Mesodermal cell (in vitro differentiated cells): Measurements from ENCODE around the gene MYO1G.
"Not testable (repeated sequence)": the region's sequence is repeated elsewhere in the genome, so short reads cannot be mapped to it uniquely, and the experiment has no call there.

Experiments
- H3K27ac ChIP-seq: 2 replicates; pipeline ENCODE4 v1.7.0; 2013; ENCODE audit warnings: mild to moderate bottlenecking, low read depth, low read length, moderate library complexity; ENCODE audit not compliant: severe bottlenecking
- H3K36me3 ChIP-seq: 2 replicates; pipeline ENCODE4 v1.7.1; 2013; ENCODE audit warnings: mild to moderate bottlenecking, low read length, moderate library complexity; ENCODE audit not compliant: control insufficient read depth, insufficient read depth
- H3K4me1 ChIP-seq: one replicate; pipeline ENCODE4 v1.7.1; 2013; ENCODE audit warnings: mild to moderate bottlenecking, low read length; ENCODE audit not compliant: insufficient read depth, control insufficient read depth, poor library complexity, severe bottlenecking
- H3K4me3 ChIP-seq: 2 replicates; pipeline ENCODE4 v1.7.0; 2013; ENCODE audit warnings: low read length, control low read depth, mild to moderate bottlenecking; ENCODE audit not compliant: insufficient read depth, poor library complexity, severe bottlenecking; ENCODE audit errors: extremely low read depth
- H3K9me3 ChIP-seq: 2 replicates; pipeline ENCODE4 v1.7.1; 2013; ENCODE audit warnings: mild to moderate bottlenecking, low read length, moderate library complexity; ENCODE audit not compliant: control insufficient read depth
- WGBS, 2 experiments: methylation state at CpG; one replicate each; pipeline ENCODE4 v1.1.5; 2013; ENCODE audit warnings: missing lambda C conversion rate in 2 of 2; ENCODE audit not compliant: insufficient coverage in 2 of 2; 5-methylcytosine and 5-hydroxymethylcytosine counted together

The MYO1G gene

DNA sequence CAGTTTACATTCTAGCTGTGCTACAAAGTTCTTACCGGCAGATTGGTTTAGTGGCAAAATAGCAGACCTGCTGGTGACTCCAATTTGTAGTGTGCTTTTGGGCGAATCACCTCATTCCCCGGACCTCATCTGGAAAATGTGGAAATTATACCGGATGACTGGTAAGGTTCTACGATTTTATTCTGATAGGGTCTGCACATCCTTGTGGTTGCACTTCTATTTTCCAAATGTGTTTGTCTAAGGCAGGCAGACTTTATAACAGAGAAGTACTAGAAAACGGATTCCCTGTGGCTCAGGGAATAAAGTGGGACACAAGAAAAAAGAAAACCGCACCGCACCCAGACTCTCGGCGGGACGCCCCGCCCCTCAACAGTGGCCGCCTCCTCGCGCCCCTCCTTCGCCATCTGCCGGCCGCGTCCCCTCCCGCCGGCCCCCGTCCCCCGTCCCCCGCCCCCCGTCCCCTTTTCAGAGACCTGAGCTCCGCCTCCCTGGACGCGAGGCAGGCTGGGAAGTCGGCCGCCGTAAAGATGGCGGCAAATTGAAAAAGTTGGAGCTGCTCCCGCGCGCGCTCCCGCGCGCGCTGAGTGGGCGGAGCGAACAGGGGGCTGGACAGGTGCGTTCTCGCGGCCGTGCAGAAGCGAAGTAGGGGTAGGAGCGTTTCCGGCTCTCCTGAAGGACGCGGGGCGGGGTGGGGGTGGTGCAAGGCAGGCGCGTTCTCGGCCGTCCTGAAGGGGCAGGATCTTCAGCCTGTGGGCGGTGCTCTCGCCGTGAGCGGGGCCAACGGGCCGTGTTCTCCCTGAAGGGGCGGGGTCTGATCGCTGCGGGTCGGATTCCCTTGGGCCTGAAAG is 20.7 kb upstream of the MYO1G start:
- H3K4me1 ChIP-seq: peaks cover 6% of the 10 kb centered on the region
- WGBS, 2 experiments: 0 to 2% methylated on average over 35 to 42 of the region's 66 CpGs
- no peaks in the 10 kb centered on the region for H3K9me3 ChIP-seq
- H3K4me3 ChIP-seq: peak overlapping the region; percentile 57
- peaks cover 10% of the 10 kb centered on the region for H3K36me3 ChIP-seq
- H3K27ac ChIP-seq: peak overlapping the region; percentile 88

DNA sequence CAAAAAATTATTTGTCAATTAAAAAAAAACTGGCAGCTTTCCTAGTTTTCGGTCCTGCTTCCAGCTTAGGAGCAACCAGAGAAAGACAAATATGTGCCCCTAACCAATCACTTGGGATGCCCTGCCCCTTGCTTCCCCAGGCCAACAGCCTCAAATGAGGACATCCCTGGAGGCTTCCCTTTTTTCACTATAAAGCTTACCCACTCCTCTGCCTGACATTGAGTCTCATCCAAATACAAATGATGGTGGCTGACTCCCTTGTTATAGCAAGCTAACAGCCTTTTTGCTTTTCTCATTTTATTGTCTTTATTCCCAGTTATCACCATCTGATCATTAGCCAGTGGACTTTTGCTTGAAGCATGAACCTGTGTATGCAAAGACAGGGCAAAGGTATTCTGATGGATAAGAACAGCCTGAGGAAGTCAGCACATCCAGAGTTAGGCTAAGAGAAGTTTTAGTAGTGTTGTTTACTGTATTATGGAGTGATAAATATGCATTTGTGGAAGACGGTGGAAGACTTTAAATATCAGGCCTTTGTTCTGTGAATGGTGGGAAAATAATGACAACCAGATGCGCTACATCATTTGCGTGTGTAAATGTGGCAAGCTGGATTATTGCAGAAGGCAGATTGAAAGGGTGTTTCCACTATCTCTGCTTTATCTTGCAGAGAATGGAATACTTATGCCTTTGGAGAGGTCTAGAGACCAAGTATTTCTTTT is 19.5 kb upstream of the MYO1G start:
- H3K9me3 ChIP-seq: no peaks in the 10 kb centered on the region
- peak overlapping the region; percentile 57 for H3K4me3 ChIP-seq
- WGBS, 2 experiments: 95 to 98% methylated on average over 4 of the region's 4 CpGs
- H3K27ac ChIP-seq: no peak overlapping the region
- peaks cover 6% of the 10 kb centered on the region for H3K4me1 ChIP-seq
- peaks cover 7% of the 10 kb centered on the region for H3K36me3 ChIP-seq

DNA sequence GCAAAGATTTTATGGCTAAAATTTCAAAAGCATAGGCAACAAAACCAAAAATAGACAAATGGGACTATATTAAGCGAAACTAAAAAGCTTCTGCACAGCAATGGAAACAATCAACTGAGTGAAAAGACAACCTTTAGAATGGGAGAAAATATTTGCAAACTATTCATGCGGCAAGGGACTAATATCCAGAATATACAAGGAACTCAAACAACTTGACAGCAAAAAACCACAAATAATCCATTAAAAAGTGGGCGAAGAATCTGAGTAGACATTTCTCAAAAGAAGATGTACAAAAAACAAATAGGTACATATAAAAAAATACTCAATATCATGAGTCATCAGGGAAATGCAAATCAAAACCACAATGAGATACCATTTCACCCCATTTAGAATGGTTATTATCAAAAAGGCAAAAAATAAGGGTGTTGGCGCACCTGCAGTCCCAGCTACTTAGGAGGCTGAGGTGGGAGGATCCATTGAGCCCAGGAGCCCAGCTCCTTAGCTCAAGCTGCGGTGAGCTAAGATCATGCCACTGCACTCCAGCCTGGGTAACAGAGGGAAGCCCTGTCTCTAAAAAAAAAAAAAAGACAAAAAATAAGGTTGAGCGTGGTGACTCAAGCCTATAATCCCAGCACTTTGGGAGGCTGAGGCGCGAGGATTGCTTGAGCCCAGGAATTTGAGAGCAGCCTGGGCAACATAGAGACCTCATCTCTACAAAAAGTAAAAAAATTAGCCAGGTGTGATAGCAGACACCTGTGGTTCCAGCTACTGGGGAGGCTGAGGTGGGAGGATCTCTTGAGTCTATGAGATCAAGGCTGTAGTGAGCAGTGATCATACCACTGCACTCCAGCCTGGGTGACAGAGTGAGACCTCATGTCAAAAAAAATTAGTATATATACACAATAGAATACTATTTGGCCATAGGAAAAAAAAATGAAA is 17.0 kb upstream of the MYO1G start:
- Histone ChIP-seq H3K4me1 (peaks cover under 1% of the 10 kb centered on the region), H3K36me3 (no peaks in the 10 kb centered on the region), H3K27ac (no peak overlapping the region), H3K4me3 (no peak overlapping the region), H3K9me3 (no peaks in the 10 kb centered on the region)
- WGBS, 2 experiments: 98 to 100% methylated on average over 1 to 5 of the region's 8 CpGs

DNA sequence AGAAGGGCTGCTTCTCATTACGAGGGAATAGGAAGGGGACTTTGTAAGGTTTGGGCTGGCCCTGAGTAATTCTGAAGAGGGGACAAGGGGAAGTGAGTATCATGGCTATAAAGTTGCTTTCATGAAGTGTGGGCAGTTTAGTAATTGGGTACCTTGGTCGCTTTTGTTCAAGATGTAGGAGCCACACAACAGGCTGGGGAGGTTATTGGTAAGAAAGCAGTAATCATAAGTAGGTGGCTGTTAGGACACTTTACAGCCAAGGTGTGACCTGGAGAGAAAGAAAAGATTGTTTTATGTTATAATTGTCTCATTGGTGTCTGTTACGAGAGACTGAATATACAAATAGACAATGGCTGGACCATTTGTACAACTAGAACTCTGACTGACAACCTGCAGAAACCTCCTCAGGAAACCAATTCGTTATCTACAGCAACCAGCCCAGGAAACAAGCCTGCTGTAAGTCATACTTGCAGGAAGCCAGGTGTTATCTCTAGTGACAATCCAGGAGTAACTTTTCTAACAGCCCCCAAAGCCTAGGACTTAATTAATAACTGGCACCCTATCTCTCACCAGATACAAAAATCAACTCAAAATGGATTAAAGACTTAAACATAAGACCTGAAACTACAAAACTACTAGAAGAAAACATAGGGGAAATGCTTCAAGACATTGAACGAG is 16.2 kb upstream of the MYO1G start:
- H3K4me1 ChIP-seq: peaks cover 8% of the 10 kb centered on the region
- H3K36me3 ChIP-seq: no peaks in the 10 kb centered on the region
- WGBS, 2 experiments: 90 to 91% methylated on average over 3 to 5 of the region's 5 CpGs
- no peak overlapping the region for H3K27ac ChIP-seq
- H3K9me3 ChIP-seq: no peaks in the 10 kb centered on the region
- no peak overlapping the region for H3K4me3 ChIP-seq

DNA sequence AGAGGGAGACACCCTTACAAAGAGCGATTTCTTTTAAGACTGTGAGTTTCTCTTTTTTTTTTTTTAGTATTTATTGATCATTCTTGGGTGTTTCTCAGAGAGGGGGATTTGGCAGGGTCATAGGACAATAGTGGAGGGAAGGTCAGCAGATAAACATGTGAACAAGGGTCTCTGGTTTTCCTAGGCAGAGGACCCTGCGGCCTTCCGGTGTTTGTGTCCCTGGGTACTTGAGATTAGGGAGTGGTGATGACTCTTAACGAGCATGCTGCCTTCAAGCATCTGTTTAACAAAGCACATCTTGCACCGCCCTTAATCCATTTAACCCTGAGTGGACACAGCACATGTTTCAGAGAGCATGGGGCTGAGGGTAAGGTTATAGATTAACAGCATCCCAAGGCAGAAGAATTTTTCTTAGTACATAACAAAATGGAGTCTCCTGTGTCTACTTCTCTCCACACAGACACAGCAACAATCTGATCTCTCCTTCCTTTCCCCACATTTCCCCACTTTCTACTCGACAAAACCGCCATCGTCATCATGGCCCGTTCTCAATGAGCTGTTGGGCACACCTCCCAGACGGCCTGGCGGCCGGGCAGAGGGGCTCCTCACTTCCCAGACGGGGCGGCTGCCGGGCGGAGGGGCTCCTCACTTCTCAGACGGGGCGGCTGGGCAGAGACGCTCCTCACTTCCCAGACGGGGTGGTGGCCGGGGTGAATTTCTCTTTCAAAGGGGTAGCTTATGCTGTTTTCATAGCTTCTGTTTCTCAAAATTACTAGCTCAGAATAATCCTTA is 13.4 kb upstream of the MYO1G start:
- H3K4me3 ChIP-seq, H3K36me3 ChIP-seq, H3K4me1 ChIP-seq, H3K9me3 ChIP-seq, H3K27ac ChIP-seq: not testable (repeated sequence)
- 93 to 100% methylated on average over 11 of the region's 21 CpGs for WGBS, 2 experiments

DNA sequence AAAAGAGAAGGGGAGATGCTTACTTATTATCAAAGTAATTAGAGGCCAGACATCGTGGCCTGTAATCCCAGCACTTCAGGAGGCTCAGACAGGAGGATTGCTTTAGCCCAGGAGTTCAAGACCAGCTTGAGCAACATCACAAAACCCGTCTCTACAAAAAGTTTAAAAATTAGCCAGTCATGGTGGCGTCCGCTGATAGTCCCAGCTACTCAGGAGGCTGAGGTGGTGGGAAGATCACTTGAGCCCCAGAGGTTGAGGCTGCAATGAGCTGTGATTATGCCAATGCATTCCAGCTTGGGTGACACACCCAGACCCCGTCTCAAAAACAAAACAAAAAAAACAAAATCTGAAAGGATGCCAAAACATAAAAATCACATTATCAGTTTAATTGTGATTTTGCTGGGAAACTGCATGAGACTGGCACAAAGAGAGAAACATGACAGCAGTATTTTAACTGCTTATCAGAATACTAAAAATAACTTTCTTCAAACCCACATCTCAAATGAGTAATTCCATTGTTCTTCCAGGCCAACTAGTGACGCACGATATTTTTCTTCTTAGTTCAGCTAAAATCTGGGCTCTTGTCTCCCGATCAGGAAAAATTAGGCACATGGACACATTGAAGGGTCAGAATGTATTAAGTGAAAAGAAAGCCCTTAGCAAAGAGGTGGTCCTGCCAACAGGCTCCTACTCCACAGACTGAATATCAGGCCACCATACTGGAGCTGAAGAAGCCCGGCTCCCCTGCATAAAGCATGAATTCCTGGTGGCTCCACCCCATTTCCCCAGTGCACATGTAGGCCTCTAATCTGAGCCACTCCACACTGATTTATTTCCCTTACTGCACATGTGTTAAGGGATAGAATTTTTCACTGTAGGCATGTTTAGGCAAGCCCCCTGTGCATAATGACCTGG is 11.6 kb upstream of the MYO1G start:
- WGBS, 2 experiments: 94 to 100% methylated on average over 6 to 8 of the region's 9 CpGs
- no peaks in the 10 kb centered on the region for H3K9me3 ChIP-seq
- H3K4me3 ChIP-seq: no peak overlapping the region
- peaks cover 8% of the 10 kb centered on the region for H3K4me1 ChIP-seq
- peak overlapping the region; percentile 59 for H3K27ac ChIP-seq
- H3K36me3 ChIP-seq: peaks cover 6% of the 10 kb centered on the region

DNA sequence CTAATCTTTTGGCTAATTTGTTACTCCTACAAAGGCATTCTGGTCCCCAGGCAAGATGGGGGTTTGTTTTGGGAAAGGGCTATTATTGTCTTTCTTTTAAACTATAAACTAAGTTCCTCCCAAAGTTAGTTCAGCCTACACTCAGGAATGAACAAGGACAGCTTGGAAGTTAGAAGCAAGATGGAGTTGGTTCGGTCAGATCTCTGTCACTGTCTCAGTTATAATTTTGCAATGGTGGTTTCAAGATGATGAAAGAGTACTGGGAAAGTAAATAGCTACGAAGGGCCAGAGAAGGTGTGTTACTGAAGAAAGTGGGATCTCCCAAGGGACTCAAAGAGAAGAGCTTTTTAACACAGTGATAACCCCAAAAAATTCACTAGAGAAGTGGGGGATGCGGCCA is 10.3 kb upstream of the MYO1G start:
- H3K4me3 ChIP-seq: no peak overlapping the region
- no peaks in the 10 kb centered on the region for H3K9me3 ChIP-seq

DNA sequence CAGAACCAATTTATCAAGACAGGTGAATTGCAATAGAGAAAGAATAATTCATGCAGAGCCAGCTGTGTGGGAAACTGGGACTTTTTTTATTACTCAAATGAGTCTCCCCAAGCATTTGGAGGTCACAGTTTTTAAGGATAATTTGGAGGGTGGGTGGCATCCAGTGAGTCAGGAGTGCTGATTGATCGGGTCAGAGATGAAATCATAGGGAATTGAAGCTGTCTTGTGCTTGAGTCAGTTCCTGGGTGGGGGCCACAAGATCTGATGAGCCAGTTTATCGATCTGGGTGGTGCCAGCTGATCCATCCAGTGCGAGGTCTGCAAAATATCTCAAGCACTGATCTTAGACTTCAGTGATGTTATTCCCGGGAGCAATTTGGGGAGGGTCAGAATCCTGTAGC is 9.9 kb upstream of the MYO1G start:
- peaks cover 17% of the 10 kb centered on the region for H3K4me1 ChIP-seq
- H3K4me3 ChIP-seq: no peak overlapping the region
- WGBS, 2 experiments: 91 to 100% methylated on average over 3 to 4 of the region's 4 CpGs
- no peak overlapping the region for H3K27ac ChIP-seq
- H3K9me3 ChIP-seq: no peaks in the 10 kb centered on the region
- H3K36me3 ChIP-seq: peaks cover 23% of the 10 kb centered on the region

More for the DNA sequence above, 10.3 kb upstream of the MYO1G start:
- no peak overlapping the region for H3K27ac ChIP-seq
- peaks cover 15% of the 10 kb centered on the region for H3K4me1 ChIP-seq
- H3K36me3 ChIP-seq: peaks cover 19% of the 10 kb centered on the region
- 92 to 100% methylated on average over 2 of the region's 3 CpGs for WGBS, 2 experiments

DNA sequence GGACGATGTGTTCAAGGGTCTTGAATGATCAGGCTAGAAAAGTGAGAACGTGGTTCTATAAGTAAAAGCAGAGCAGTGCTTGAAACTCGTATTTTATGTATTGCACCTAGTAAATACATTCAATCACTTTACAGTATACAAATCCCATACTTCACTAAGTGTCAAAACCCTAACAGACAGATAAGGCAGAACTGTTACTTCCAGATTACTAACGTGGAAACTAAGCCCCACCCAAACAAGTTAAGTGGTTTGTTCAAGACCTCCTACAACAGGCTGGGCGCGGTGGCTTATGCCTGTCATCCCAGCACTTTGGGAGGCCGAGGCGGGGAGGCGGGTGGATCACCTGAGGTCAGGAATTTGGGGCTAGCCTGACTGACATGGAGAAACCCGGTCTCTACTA is 9.2 kb upstream of the MYO1G start:
- Histone ChIP-seq H3K36me3 (peaks cover 30% of the 10 kb centered on the region), H3K4me1 (peaks cover 18% of the 10 kb centered on the region), H3K27ac (no peak overlapping the region), H3K9me3 (no peaks in the 10 kb centered on the region), H3K4me3 (no peak overlapping the region)
- WGBS, 2 experiments: 88 to 89% methylated on average over 8 to 10 of the region's 10 CpGs
